ENCODE data around the gene VCAN. TPM values are rescaled to one million over a fixed set of nuclear protein-coding genes. Genes with fewer than 3 reads are reported as not detected.

The VCAN gene
- total and polyA plus RNA-seq, 2 experiments from 2014 or later, result 133 to 404 TPM

- H3K79me2 ChIP-seq (replicated peaks; ENCODE audit: insufficient read depth), result no peaks in the 10 kb centered on the region; the same call in 1 of the 2 replicates
- no peaks in the 10 kb centered on the region for H3K4me1 ChIP-seq (ENCODE audit: insufficient read depth)
- TF ChIP-seq ETS1 (IDR thresholded peaks at IDR 0.05) (no peak), EZH2 (IDR thresholded peaks at IDR 0.05; ENCODE audit: low read depth, unreplicated experiment) (no peak), EZH2phosphoT487 (IDR thresholded peaks at IDR 0.05; ENCODE audit: unreplicated experiment) (no peak), REST (IDR thresholded peaks at IDR 0.05; ENCODE audit: unreplicated experiment) (no peak), CREB1 (CRISPR knock-in tag; IDR thresholded peaks at IDR 0.05; ENCODE audit: low read depth) (no peak), ZNF462 (CRISPR knock-in tag; IDR thresholded peaks at IDR 0.05) (no peak), STAT1 (IDR thresholded peaks at IDR 0.05; ENCODE audit: unreplicated experiment) (no peak), NANOG (IDR thresholded peaks at IDR 0.05; ENCODE audit: borderline replicate concordance) (no peak), ZNF114 (CRISPR knock-in tag; IDR thresholded peaks at IDR 0.05) (no peak), POLR2AphosphoS5 (IDR thresholded peaks at IDR 0.05; ENCODE audit: low read depth) (no peak), CTCF (conservative IDR thresholded peaks at IDR 0.05; ENCODE audit: low read depth in 2 of 2) (no peak), JUNB (IDR thresholded peaks at IDR 0.05; ENCODE audit: unreplicated experiment) (no peak), ZNF331 (CRISPR knock-in tag; IDR thresholded peaks at IDR 0.05; ENCODE audit: low read depth) (no peak)
- no peaks in the 10 kb centered on the region for H4K20me1 ChIP-seq (replicated peaks; ENCODE audit: insufficient read depth)
- no peak overlapping the region for H3K4me3 ChIP-seq
- H3K9me2 ChIP-seq (ENCODE audit: insufficient read depth), result no peaks in the 10 kb centered on the region
- Mint-ChIP-seq H3K4me3 (no peak overlapping the region), H3K27ac (no peak overlapping the region; the same call in 1 of the 2 replicates), H3K4me1 (peaks cover 3% of the 10 kb centered on the region; the same call in 2 of the 3 replicates), H3K9me3 (no peaks in the 10 kb centered on the region), H3K36me3 (ENCODE audit: low read depth) (peaks cover 61% of the 10 kb centered on the region), H3K27me3 (ENCODE audit: insufficient read depth, low read depth, poor library complexity) (peaks cover 3% of the 10 kb centered on the region)
- H3K27me3 ChIP-seq (ENCODE audit: insufficient read depth), result no peaks in the 10 kb centered on the region
- no peak overlapping the region for H3K27ac ChIP-seq (ENCODE audit: low read depth)
- ATAC-seq, result no peak
- peaks cover 14% of the 10 kb centered on the region; the same call in 1 of the 2 replicates for H3K36me3 ChIP-seq (ENCODE audit: insufficient read depth)
- H3F3A ChIP-seq (replicated peaks; ENCODE audit: low read depth), result no peaks in the 10 kb centered on the region
- no peak for DNase-seq (ENCODE audit: low spot score)
- no peak overlapping the region for H2AFZ ChIP-seq
- H3K4me2 ChIP-seq, result no peak overlapping the region
Measured at GRCh38 chr5:83567741-83568140, 96.2 kb downstream of the VCAN start.

All from GM23338 (cell line).